HepG2 (cell line): ENCODE results near the gene RSBN1. TPM values are rescaled to one million over a fixed set of nuclear protein-coding genes. Genes with fewer than 3 reads are reported as not detected.

ENCODE experiments used
- AGO2 ChIP-seq: fragments of 200-400 bp; formaldehyde crosslinking; optimal IDR thresholded peaks from 2 replicates; pipeline ENCODE3; 2017; ENCODE audit warnings: mild to moderate bottlenecking, low read depth, low read length, moderate library complexity
- AHDC1 ChIP-seq: sonication (generic); formaldehyde crosslinking; IDR thresholded peaks from 2 replicates; pipeline ENCODE4 v1.5.1; 2020; ENCODE audit warnings: mild to moderate bottlenecking, missing genetic modification reagents, borderline replicate concordance
- EED ChIP-seq: sonication (generic); formaldehyde crosslinking; IDR thresholded peaks from 2 replicates; pipeline ENCODE4 v1.5.0; 2020; ENCODE audit warnings: mild to moderate bottlenecking, missing genetic modification reagents
- MED1 ChIP-seq: sonication (generic); formaldehyde crosslinking; IDR thresholded peaks from 2 replicates; pipeline ENCODE4 v1.4.0; 2020; ENCODE audit warnings: missing genetic modification reagents
- PHF8 ChIP-seq: sonication (generic); formaldehyde crosslinking; IDR thresholded peaks from 2 replicates; pipeline ENCODE4 v1.5.0; 2020; ENCODE audit warnings: missing genetic modification reagents
- RAD21 ChIP-seq: fragments of 450-650 bp; formaldehyde crosslinking; IDR thresholded peaks from 2 replicates; pipeline ENCODE4 v1.5.0; 2020; ENCODE audit warnings: mild to moderate bottlenecking
- RARA ChIP-seq: IDR thresholded peaks from 2 replicates; pipeline ENCODE4 v1.6.1; 2016; ENCODE audit warnings: missing genetic modification reagents, missing compliant biosample characterization
- RFX3 ChIP-seq: IDR thresholded peaks from 2 replicates; pipeline ENCODE4 v1.6.1; 2016; ENCODE audit warnings: missing biosample characterization, missing genetic modification reagents
- SALL2 ChIP-seq: sonication (generic); formaldehyde crosslinking; IDR thresholded peaks from 2 replicates; pipeline ENCODE4 v1.8.1; 2023; ENCODE audit warnings: mild to moderate bottlenecking, missing genetic modification reagents, inconsistent platforms
- SKI ChIP-seq: fragments of 450-650 bp; IDR thresholded peaks from one replicate; pipeline ENCODE4 v1.6.1; 2018; ENCODE audit warnings: mild to moderate bottlenecking; ENCODE audit not compliant: partially characterized antibody
- SNRNP70 ChIP-seq: fragments of 200-400 bp; formaldehyde crosslinking; IDR thresholded peaks from 2 replicates; pipeline ENCODE4 v1.6.1; 2017; ENCODE audit warnings: mild to moderate bottlenecking, low read depth, low read length, moderate library complexity
- TFE3 ChIP-seq: IDR thresholded peaks from 2 replicates; pipeline ENCODE4 v1.6.1; 2016
- ZBTB44 ChIP-seq: sonication (generic); formaldehyde crosslinking; IDR thresholded peaks from 2 replicates; pipeline ENCODE4 v1.4.0; 2020; ENCODE audit warnings: missing genetic modification reagents
- ZFP37 ChIP-seq: sonication (generic); formaldehyde crosslinking; IDR thresholded peaks from 2 replicates; pipeline ENCODE4 v1.4.0; 2020; ENCODE audit warnings: missing genetic modification reagents, borderline replicate concordance
- ZNF17 ChIP-seq: sonication (generic); formaldehyde crosslinking; IDR thresholded peaks from 2 replicates; pipeline ENCODE4 v1.5.0; 2020; ENCODE audit warnings: mild to moderate bottlenecking, missing genetic modification reagents
- ZNF235 ChIP-seq: sonication (generic); formaldehyde crosslinking; IDR thresholded peaks from 2 replicates; pipeline ENCODE4 v1.8.1; 2023; ENCODE audit warnings: mild to moderate bottlenecking, missing genetic modification reagents, borderline replicate concordance
- ZNF317 ChIP-seq: sonication (generic); formaldehyde crosslinking; IDR thresholded peaks from 2 replicates; pipeline ENCODE4 v1.5.0; 2020; ENCODE audit warnings: mild to moderate bottlenecking, missing genetic modification reagents
- ZNF776 ChIP-seq: sonication (generic); formaldehyde crosslinking; IDR thresholded peaks from 2 replicates; pipeline ENCODE4 v1.4.0; 2020; ENCODE audit warnings: mild to moderate bottlenecking, missing genetic modification reagents
- ZNF777 ChIP-seq: sonication (generic); formaldehyde crosslinking; IDR thresholded peaks from 2 replicates; pipeline ENCODE4 v1.4.0; 2020; ENCODE audit warnings: missing genetic modification reagents
- ZNF782 ChIP-seq: sonication (generic); formaldehyde crosslinking; IDR thresholded peaks from 2 replicates; pipeline ENCODE4 v1.4.0; 2020; ENCODE audit warnings: missing genetic modification reagents, mild to moderate bottlenecking, borderline replicate concordance
- ZNF816 ChIP-seq: sonication (generic); formaldehyde crosslinking; IDR thresholded peaks from 2 replicates; pipeline ENCODE4 v1.8.0; 2022; ENCODE audit warnings: missing genetic modification reagents, mild to moderate bottlenecking, borderline replicate concordance
- ZSCAN20 ChIP-seq: sonication (generic); formaldehyde crosslinking; IDR thresholded peaks from 2 replicates; pipeline ENCODE4 v1.4.0; 2020; ENCODE audit warnings: missing genetic modification reagents, mild to moderate bottlenecking, borderline replicate concordance
- polyA plus RNA-seq, 8 experiments: library from polyadenylated mRNA; depleted of rRNA in 3 of 8; stranded (reverse) in 7 of 8; unstranded in 1 of 8; fragments of >200 nt; fragmentation: Illumina TruSeq in 4 of 8; extraction: Trizol in 4 of 8; gene quantifications; 2 replicates each; pipeline versions ENCODE4 v1.2.1 to v1.2.3, GENCODE V29; 2011 to 2016; ENCODE audit warnings: low read depth in 4 of 8, missing spikeins in 1 of 8, mixed read lengths in 1 of 8; ENCODE audit not compliant: insufficient read depth in 1 of 8
- total RNA-seq, 5 experiments: library from RNA; depleted of rRNA; stranded (reverse); fragments of >200 nt; fragmentation: Illumina TruSeq; extraction: Trizol; gene quantifications; 2 replicates each; pipeline ENCODE4 v1.2.3, GENCODE V29; 2016; ENCODE audit warnings: low read depth in 1 of 5

The RSBN1 gene
- total and polyA plus RNA-seq, 2 of the 13 experiments (the other 11 are each of a cell fraction or from before 2014, with no cell fraction given): 8.3 to 10.4 TPM

GRCh38 chr1:113759333-113760101, 52.8 kb downstream of the RSBN1 start, which contains the start of gene PHTF1 (continued):
- TF ChIP-seq ZNF317 (CRISPR knock-in tag) (peak; percentile 76; the same call in 1 of the 2 replicates), ZFP37 (CRISPR knock-in tag) (no peak), RAD21 (CRISPR knock-in tag) (peak; percentile 44; the same call in 1 of the 2 replicates), ZSCAN20 (CRISPR knock-in tag) (peak; percentile 38; the same call in 1 of the 2 replicates), AHDC1 (CRISPR knock-in tag) (peak; percentile 15; the same call in 1 of the 2 replicates), SKI (peak; percentile 71), MED1 (CRISPR knock-in tag) (peak; percentile 53), SALL2 (CRISPR knock-in tag) (peak; percentile 49; the same call in 1 of the 2 replicates), ZNF782 (CRISPR knock-in tag) (0 out of 2 replicates have a peak, but pooled peaks have one; percentile 17), ZNF777 (peak; percentile 81), ZNF776 (CRISPR knock-in tag) (no peak; the same call in 1 of the 2 replicates), ZNF17 (CRISPR knock-in tag) (peak; percentile 31; the same call in 1 of the 2 replicates), TFE3 (CRISPR knock-in tag) (0 out of 2 replicates have a peak, but pooled peaks have one; percentile 9), ZNF816 (peak; percentile 86), EED (CRISPR knock-in tag) (peak; percentile 84), RFX3 (CRISPR knock-in tag) (no peak), PHF8 (CRISPR knock-in tag) (peak; percentile 94), ZBTB44 (0 out of 2 replicates have a peak, but pooled peaks have one; percentile 63), AGO2 (peak; percentile 87), ZNF235 (CRISPR knock-in tag) (no peak), SNRNP70 (no peak), RARA (CRISPR knock-in tag) (no peak)
